ENCODE data around the gene NEU2.

DNA sequence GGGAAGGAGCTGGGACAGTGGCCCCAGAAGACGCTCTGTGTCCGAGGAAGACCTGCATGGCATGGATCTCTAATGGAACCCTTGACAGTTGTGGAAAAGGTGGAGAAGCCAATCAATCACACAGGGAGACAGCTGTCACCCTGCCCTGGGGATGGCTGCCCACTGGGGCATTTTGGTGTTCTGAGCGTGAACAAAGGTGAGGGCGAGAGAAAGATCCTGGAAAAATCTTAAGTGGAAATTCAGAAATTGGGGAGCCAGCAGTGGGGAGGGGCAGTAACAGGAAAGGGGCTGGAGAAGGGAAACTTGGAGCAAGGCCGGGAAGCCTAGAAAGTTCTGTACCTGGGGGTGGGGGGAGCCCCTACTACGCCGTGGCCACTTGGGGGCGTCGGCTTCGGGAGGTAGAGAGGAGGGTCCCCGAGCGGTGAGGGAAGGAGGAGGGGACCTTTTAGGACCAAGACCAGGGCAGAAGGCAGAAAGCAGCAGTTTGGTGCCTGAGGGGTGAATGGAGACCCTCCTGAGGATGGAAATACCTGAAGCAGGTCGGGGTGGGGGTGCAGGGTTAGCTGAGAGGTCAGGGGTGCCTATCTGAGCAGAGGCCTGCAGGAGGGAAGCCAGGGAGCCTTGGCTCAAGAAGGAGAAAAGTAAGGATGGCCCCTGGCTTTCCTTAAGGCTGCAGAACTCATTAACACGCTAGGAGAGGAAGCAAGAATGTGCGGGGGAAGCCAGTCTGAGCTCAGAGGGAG lies 49.4 kb upstream of the NEU2 start:
- TF ChIP-seq RAD21 (IDR thresholded peaks at IDR 0.05; ENCODE audit: low read depth) (no peak; the same call in 1 of the 2 replicates), REST (IDR thresholded peaks at IDR 0.05; ENCODE audit: low read depth) (no peak), TAF1 (IDR thresholded peaks at IDR 0.05; ENCODE audit: low read depth) (no peak), FOXM1 (IDR thresholded peaks at IDR 0.05; ENCODE audit: borderline replicate concordance, low read depth) (no peak), TEAD4 (IDR thresholded peaks at IDR 0.05) (no peak), YY1 (IDR thresholded peaks at IDR 0.05; ENCODE audit: low read depth) (no peak)
